GM12891 (cell line): ENCODE measurements around the gene FKBP8.
"Not testable (repeated sequence)": the region's sequence is repeated elsewhere in the genome, so short reads cannot be mapped to it uniquely, and the experiment has no call there.

Experiments
- DNase-seq: peaks from one replicate; pipeline ENCODE4 v3.0.0; 2011; ENCODE audit warnings: low spot score; ENCODE audit not compliant: insufficient read length
- FAIRE-seq: peaks from 2 replicates; lab custom pipeline; 2011; peaks lifted over from hg19 to GRCh38; lab: Jason Lieb, UNC
- PAX5 ChIP-seq: IDR thresholded peaks from 2 replicates; pipeline ENCODE4 v1.6.1; 2011; ENCODE audit warnings: low read length, moderate library complexity, mild to moderate bottlenecking; ENCODE audit not compliant: insufficient read depth, severe bottlenecking
- POLR2A ChIP-seq: IDR thresholded peaks from 2 replicates; pipeline ENCODE4 v1.6.1; 2011; ENCODE audit warnings: low read depth, low read length, control low read depth
- POLR2AphosphoS5 ChIP-seq: IDR thresholded peaks from 2 replicates; pipeline ENCODE4 v1.6.1; 2011; ENCODE audit warnings: low read depth, low read length, control low read depth
- POU2F2 ChIP-seq: IDR thresholded peaks from 2 replicates; pipeline ENCODE4 v1.6.1; 2011; ENCODE audit warnings: low read depth, mild to moderate bottlenecking, control low read depth, low read length, moderate library complexity
- SPI1 ChIP-seq: IDR thresholded peaks from 2 replicates; pipeline ENCODE4 v1.6.1; 2011; ENCODE audit warnings: low read depth, low read length, control low read depth
- TAF1 ChIP-seq: IDR thresholded peaks from 2 replicates; pipeline ENCODE4 v1.6.1; 2011; ENCODE audit warnings: low read depth, low read length, control low read depth

The FKBP8 gene

DNA sequence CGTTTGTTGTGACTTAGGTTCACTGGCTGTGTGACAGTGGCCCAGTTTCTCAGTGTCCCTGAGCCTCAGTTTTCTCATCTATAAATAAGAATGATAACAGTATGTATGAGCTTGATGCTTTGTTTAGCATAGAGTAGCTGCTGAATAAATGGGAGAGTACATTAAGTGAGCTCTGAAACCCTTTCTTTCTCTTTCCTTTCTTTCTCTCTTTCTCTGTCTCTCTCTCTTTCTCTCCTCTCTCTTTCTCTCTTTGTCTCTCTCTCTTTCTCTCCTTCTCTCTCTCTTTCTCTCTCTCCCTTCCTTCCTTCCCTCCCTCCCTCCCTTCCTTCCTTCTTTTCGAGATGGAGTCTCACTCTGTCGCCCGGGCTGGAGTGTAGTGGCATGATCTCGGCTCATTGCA lies 16.3 kb upstream of the FKBP8 start:
- no peak for DNase-seq
- FAIRE-seq: no peak
- no peak for TF ChIP-seq POLR2AphosphoS5
- no peak for TF ChIP-seq TAF1
- no peak for TF ChIP-seq PAX5
- no peak for TF ChIP-seq POLR2A
- TF ChIP-seq POU2F2: no peak
- TF ChIP-seq SPI1: no peak

DNA sequence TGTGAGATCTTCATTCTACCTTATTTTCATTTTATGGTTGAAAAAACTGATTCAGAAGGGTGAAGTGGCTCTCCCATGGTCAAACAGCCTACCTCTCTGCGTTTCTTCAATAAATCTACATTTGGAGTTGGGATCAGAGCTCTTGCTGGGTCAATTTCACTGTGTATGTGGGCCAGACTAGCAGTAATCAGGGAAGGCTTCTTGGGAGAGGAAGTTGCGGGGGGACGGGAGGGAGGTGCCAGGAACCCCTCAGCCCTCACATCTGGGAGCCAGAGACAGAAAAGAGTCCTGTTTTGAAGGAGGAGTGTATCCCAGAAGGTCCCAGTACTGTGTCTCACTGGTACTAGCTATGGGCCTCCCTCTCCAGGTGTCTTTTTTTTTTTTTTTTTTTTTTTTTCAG lies 15.2 kb upstream of the FKBP8 start:
- TF ChIP-seq SPI1 (peak; percentile 30), POLR2AphosphoS5 (no peak), PAX5 (no peak)
- FAIRE-seq (no peak), DNase-seq (no peak)

GRCh38 chr19:18558202-18558555 lies 14.8 kb upstream of the FKBP8 start:
- no peak for TF ChIP-seq POU2F2
- TF ChIP-seq POLR2A: no peak
- TF ChIP-seq SPI1: no peak
- no peak for TF ChIP-seq POLR2AphosphoS5
- TF ChIP-seq PAX5: no peak
- no peak for TF ChIP-seq TAF1
- DNase-seq: no peak
- peak; percentile 48 for FAIRE-seq

DNA sequence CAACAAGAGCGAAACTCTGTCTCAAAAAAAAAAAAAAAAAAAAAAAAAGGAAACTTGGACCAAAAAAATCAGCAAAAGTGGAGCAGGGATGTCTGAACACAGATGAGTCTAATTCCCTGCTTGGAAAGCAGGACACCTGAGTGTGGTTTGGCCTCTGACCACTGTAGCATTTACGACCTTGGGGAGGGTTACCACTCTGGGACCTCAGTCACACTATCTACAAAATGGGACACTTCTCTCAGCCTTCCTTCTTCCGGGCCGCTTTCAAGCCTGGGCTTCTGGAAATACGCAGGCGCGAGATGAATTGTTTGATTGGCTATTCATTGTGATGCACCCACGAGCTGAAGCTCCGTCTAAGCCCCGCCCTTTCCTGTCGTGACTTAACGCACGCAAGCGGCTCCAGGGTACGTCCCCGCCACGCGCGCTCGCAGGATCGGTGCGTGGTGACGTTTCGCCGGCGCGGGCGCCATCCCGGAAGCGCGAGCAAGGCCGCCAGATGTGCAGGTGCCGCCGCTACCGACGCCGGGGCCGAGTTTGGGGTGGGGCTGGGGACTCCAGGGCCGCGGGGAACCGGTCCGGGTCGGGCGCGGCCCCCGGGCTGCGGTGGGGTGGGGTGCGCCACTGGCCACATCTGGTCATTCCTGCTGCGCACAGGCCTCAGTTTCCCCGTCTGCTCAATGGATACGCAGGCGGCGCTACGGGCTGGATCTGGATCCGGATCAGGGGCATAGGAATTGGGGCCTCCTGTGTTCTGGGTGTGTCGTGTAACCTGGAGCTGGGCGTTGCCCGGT lies 14.2 kb upstream of the FKBP8 start, which contains the start of gene KXD1:
Gene KXD1, plus strand, starts transcription at position 460 of the 791 bp plus-strand sequence. CDS start 4,187 bp downstream, outside the sequence.
- DNase-seq (peak; percentile 98), FAIRE-seq (peak; percentile 100)
- TF ChIP-seq POLR2AphosphoS5 (peak; percentile 97), SPI1 (no peak), TAF1 (peak; percentile 85), POU2F2 (peak; percentile 33; the same call in 1 of the 2 replicates), POLR2A (peak; percentile 94), PAX5 (no peak)

- no peak for FAIRE-seq
- no peak for DNase-seq
- TF ChIP-seq PAX5 (no peak), TAF1 (no peak), POU2F2 (no peak), POLR2A (no peak), POLR2AphosphoS5 (no peak), SPI1 (no peak)
Observed at GRCh38 chr19:18551631-18552030, 8.3 kb upstream of the FKBP8 start.

DNA sequence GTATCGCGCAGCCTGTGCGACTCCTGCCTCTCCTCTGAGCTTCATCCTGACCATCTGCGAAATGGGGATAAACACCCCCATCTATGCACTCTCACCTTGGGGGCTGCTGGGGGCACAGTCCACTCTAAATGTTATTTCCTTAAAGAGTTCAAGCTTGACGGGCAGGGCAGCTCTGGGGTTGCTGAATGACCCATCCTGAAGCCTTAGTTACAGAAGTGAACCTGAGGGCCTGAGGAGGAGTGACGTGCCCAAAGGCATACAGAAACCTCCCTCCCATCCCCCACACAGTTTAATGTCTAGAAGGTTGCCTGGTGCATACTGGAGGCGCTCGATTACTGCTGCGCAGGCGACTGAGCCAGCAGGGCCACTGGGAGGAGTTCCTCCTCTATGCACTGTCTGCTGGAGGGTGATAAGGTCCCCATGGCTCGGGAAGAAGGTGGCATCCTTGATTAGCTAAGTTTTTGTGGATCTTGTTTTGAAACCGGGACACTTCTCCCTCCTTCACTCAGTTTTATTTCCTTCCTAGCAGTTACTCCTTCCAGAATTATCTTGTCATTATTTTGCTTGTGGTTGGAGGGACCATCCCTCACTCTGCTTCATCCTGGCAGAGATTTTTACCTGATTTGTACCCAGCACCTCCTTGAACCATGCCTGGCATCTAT lies 572 bp upstream of the FKBP8 start:
- TF ChIP-seq POLR2A (peak; percentile 85), TAF1 (peak; percentile 90), PAX5 (no peak), POU2F2 (peak; percentile 68; the same call in 1 of the 2 replicates), SPI1 (peak; percentile 35; the same call in 1 of the 2 replicates), POLR2AphosphoS5 (no peak; the same call in 1 of the 2 replicates)
- DNase-seq (peak; percentile 80), FAIRE-seq (peak; percentile 82)

DNA sequence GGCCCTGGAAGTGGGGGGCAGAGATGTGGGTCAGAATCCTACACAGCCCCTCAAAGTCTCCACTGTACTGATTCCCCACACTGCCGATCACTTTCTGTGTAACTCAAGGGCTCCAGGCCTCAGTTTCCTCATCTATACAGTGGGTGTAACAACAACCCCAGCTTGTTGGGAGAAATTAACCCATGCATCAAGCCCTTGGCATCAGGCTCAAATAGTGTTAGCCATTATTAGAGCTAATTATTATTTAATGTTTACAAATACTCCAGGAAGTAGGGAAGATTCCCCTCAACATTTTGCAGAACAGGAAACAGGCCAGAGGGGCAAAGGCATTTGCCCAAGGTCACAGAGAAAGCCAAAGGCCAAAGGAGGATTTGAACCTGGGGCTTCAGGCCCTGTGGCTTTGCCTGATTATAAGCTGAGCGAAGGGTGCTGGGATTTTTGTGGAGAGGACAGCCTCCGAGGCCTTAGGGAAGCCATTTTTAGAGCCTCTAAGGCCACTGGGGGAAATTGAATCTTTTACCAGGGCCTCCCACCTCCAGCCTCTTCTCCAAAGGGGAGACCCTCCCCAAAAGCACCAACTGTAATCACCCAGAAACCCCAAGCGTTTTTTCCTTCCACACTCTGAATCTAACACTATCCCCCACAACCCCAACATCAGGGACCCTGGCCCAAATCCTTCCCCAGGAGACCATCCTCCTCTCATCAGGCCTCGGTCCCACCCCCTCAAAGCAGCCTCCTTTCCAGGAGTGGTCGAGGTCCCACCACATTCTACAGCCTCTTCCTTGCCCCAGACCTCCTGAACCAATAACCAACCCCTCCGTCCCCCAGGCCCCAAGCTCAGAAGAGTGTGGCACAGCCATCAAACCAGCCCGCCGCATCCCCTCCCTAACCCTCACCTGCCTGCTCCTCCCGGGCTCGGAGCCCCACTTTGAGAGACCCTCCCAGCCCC lies 1.1 kb downstream of the FKBP8 start:
- no peak for DNase-seq
- TF ChIP-seq PAX5 (no peak), SPI1 (no peak), POLR2A (no peak), POLR2AphosphoS5 (no peak), POU2F2 (no peak), TAF1 (no peak)
- no peak for FAIRE-seq

DNA sequence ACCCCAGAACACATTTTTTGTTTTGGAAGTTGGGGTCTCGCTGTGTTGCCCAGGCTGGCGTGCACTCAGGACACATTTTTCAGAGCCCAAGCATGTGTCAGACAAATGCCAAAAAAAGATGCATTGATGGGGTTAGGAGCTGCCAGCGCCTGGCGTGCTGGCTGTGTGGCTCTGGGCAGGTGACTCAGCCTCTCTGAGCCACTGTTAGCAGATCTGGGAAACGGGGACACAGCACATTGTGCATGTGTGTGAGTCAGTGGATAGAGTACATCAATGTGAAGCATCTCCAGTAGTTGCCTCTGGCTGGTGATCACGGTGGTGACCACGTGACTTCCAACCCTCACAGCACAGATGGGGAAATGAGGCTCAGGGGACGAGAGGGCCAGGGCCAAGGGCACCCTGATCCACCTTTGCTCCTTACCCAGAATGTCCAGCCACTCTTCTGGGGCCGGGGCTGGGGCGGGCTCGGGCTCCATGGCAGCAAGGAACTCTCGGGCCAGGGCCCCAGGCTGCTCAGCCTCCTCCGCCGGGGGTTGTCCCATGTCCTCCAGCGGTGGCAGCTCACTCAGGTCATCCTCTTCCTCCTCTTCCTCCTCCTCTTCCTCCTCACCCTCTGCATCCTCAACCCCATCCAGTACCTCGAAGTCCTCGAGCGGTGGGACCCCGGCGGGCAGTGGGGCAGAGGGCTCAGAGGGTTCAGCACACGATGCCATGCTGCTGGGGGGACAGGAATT lies 1.9 kb downstream of the FKBP8 start:
- TF ChIP-seq POLR2A: no peak
- no peak for TF ChIP-seq TAF1
- no peak for TF ChIP-seq SPI1
- TF ChIP-seq POU2F2: no peak
- no peak for TF ChIP-seq PAX5
- TF ChIP-seq POLR2AphosphoS5: no peak
- no peak for DNase-seq
- peak; percentile 54 for FAIRE-seq

DNA sequence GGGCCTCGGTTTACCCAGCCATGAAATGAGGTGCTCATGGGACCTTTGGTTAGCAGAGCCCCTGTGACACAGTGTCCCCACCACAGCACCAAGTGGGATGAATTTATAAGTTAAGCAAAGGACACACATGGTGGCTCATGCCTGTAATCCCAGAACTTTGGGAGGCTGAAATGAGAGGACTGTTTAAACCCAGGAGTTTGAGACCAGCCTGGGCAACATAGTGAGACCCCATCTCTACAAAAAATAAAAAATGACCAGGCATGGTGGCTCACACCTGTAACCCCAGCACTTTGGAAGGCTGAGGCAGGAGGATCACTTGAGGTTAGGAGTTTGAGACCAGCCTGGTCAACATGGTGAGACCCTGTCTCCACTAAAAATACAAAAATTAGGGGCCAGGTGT lies 3.2 kb downstream of the FKBP8 start:
- FAIRE-seq, DNase-seq: not testable (repeated sequence)
